ENCODE measurements around the gene SLC22A6.

GRCh38 chr11:62930157-62930556, 54.6 kb downstream of the SLC22A6 start:
- TF ChIP-seq CTCF (optimal IDR thresholded peaks at IDR 0.05 in 1 of 3, IDR thresholded peaks at IDR 0.05 in 1 of 3, conservative IDR thresholded peaks at IDR 0.05 in 1 of 3; ENCODE audit: extremely low read depth in 1 of 3, insufficient read depth in 2 of 3, low read length in 3 of 3), result no peak
- no peak for TF ChIP-seq EZH2 (IDR thresholded peaks at IDR 0.05; ENCODE audit: low read length)

All from keratinocyte (primary cell).